Vagina (tissue), 2 donors: ENCODE data around the gene ARHGAP10.

ENCODE experiments used
- CTCF ChIP-seq, 3 experiments: fragments of 450-650 bp in 2 of 3; fragments of 200-600 bp in 1 of 3; sonication (generic) in 1 of 3; IDR thresholded peaks; one replicate each; pipeline ENCODE4 v1.5.1; 2017 to 2019; ENCODE audit warnings: antibody characterized with exemption in 3 of 3, mild to moderate bottlenecking in 2 of 3, moderate library complexity in 2 of 3
- POLR2A ChIP-seq, 2 donors: fragments of 450-650 bp; IDR thresholded peaks; one replicate each; pipeline ENCODE4 v1.6.1; 2017; ENCODE audit warnings: antibody characterized with exemption in 2 of 2, mild to moderate bottlenecking in 2 of 2, moderate library complexity in 2 of 2

GRCh38 chr4:147820975-147821374, 89.1 kb downstream of the ARHGAP10 start:
- TF ChIP-seq CTCF (IDR thresholded peaks at IDR 0.05) (no peak), POLR2A (IDR thresholded peaks at IDR 0.05) (no peak)
